HG02610 (cell line): Measurements from ENCODE around the gene MYH9.

ENCODE experiments used
- ATAC-seq: cut with Tn5 transposase; IDR thresholded peaks from one replicate; pipeline ENCODE4 v1.9.1; 2021; ENCODE audit warnings: mild to moderate bottlenecking, moderate library complexity; ENCODE audit not compliant: unreplicated experiment

MYH9 gene

GRCh38 chr22:36333644-36334043 is 54.1 kb downstream of the MYH9 start:
- no peak for ATAC-seq

- ATAC-seq, result no peak
These were observed 55.0 kb downstream of the MYH9 start for GRCh38 chr22:36332623-36333332.

GRCh38 chr22:36331912-36332622 is 55.7 kb downstream of the MYH9 start:
- no peak for ATAC-seq

- peak; percentile 61 for ATAC-seq
These were observed 56.4 kb downstream of the MYH9 start for GRCh38 chr22:36331306-36331911.

GRCh38 chr22:36330655-36331305 is 57.0 kb downstream of the MYH9 start:
- no peak for ATAC-seq

- no peak for ATAC-seq
These were observed 57.6 kb downstream of the MYH9 start for GRCh38 chr22:36330127-36330526.

- ATAC-seq, result no peak
These were observed 58.3 kb downstream of the MYH9 start for GRCh38 chr22:36329254-36330078.

GRCh38 chr22:36328635-36329253 is 59.0 kb downstream of the MYH9 start:
- no peak for ATAC-seq

GRCh38 chr22:36327922-36328551 is 59.7 kb downstream of the MYH9 start:
- no peak for ATAC-seq

GRCh38 chr22:36326178-36327161 is 61.3 kb downstream of the MYH9 start:
- no peak for ATAC-seq

GRCh38 chr22:36325154-36326031 is 62.4 kb downstream of the MYH9 start:
- ATAC-seq, result no peak

- ATAC-seq, result no peak
These were observed 63.4 kb downstream of the MYH9 start for GRCh38 chr22:36324414-36324813.

- ATAC-seq, result no peak
These were observed 63.9 kb downstream of the MYH9 start for GRCh38 chr22:36323855-36324331.

GRCh38 chr22:36323182-36323854 is 64.4 kb downstream of the MYH9 start:
- ATAC-seq, result no peak

- ATAC-seq, result no peak
These were observed 65.2 kb downstream of the MYH9 start for GRCh38 chr22:36322602-36322915.

GRCh38 chr22:36321797-36322601 is 65.8 kb downstream of the MYH9 start:
- ATAC-seq, result no peak
